Skeletal muscle tissue (tissue), 4 donors: ENCODE measurements around the gene ARHGEF5. TPM values are rescaled to one million over a fixed set of nuclear protein-coding genes. Genes with fewer than 3 reads are reported as not detected.

ENCODE experiments used
- H3K27ac ChIP-seq: one replicate; pipeline ENCODE4 v1.7.0; 2013; ENCODE audit warnings: mild to moderate bottlenecking, low read depth, low read length, inconsistent platforms
- H3K27me3 ChIP-seq, 3 donors: one replicate each; pipeline ENCODE4 v1.7.0; 2013; ENCODE audit warnings: low read length in 3 of 3; ENCODE audit not compliant: control insufficient read depth in 3 of 3, insufficient read depth in 3 of 3
- H3K36me3 ChIP-seq, 3 donors: one replicate each; pipeline ENCODE4 v1.7.0; 2013; ENCODE audit warnings: low read length in 3 of 3; ENCODE audit not compliant: control insufficient read depth in 3 of 3, insufficient read depth in 3 of 3
- H3K4me1 ChIP-seq, 3 donors: one replicate each; pipeline ENCODE4 v1.7.0; 2013; ENCODE audit warnings: low read length in 3 of 3, mild to moderate bottlenecking in 3 of 3; ENCODE audit not compliant: control insufficient read depth in 3 of 3, insufficient read depth in 3 of 3
- H3K4me3 ChIP-seq, 3 donors: one replicate each; pipeline ENCODE4 v1.7.0; 2013; ENCODE audit warnings: low read length in 3 of 3
- H3K9ac ChIP-seq, 3 donors: one replicate each; pipeline ENCODE4 v1.7.0; 2013; ENCODE audit warnings: low read length in 3 of 3, mild to moderate bottlenecking in 3 of 3, moderate library complexity in 2 of 3, low read depth in 1 of 3
- H3K9me3 ChIP-seq, 3 donors: one replicate each; pipeline ENCODE4 v1.7.0; 2013; ENCODE audit warnings: low read length in 3 of 3; ENCODE audit not compliant: control insufficient read depth in 3 of 3
- total RNA-seq: library from RNA; depleted of rRNA; stranded (reverse); fragments of >200 nt; gene quantifications from one replicate; pipeline ENCODE4 v1.2.3, GENCODE V29; 2014
- donor health status: Osteomylitis.

ARHGEF5 gene
- total RNA-seq, 1 donor from 2014 or later: 0.52 TPM

GRCh38 chr7:144398911-144399310 lies 43.7 kb downstream of the ARHGEF5 start:
- no peak overlapping the region for H3K27ac ChIP-seq

GRCh38 chr7:144399946-144400345 lies 44.7 kb downstream of the ARHGEF5 start:
- Histone ChIP-seq H3K4me1 (no peaks in the 10 kb centered on the region), H3K36me3 (no peaks in the 10 kb centered on the region), H3K27ac (no peak overlapping the region), H3K9ac (no peak overlapping the region), H3K9me3 (no peaks in the 10 kb centered on the region), H3K27me3 (peaks cover 0 to 2% (median 0%) of the 10 kb centered on the region in 3 donors), H3K4me3 (no peak overlapping the region)

More at GRCh38 chr7:144398911-144399310, 43.7 kb downstream of the ARHGEF5 start:
- no peaks in the 10 kb centered on the region for H3K4me1 ChIP-seq
- H3K4me3 ChIP-seq: no peak overlapping the region
- H3K9me3 ChIP-seq: no peaks in the 10 kb centered on the region
- no peaks in the 10 kb centered on the region for H3K36me3 ChIP-seq
- H3K27me3 ChIP-seq: peaks cover 0 to 2% (median 0%) of the 10 kb centered on the region in 3 donors
- no peak overlapping the region for H3K9ac ChIP-seq

- Histone ChIP-seq H3K9ac (no peak overlapping the region), H3K4me1 (no peaks in the 10 kb centered on the region), H3K27ac (no peak overlapping the region), H3K27me3 (peaks cover 0 to 2% (median 0%) of the 10 kb centered on the region in 3 donors), H3K36me3 (no peaks in the 10 kb centered on the region), H3K9me3 (no peaks in the 10 kb centered on the region), H3K4me3 (no peak overlapping the region)
Observed at GRCh38 chr7:144401490-144401889, 46.3 kb downstream of the ARHGEF5 start.

GRCh38 chr7:144403102-144403501 lies 47.9 kb downstream of the ARHGEF5 start:
- Histone ChIP-seq H3K36me3 (no peaks in the 10 kb centered on the region), H3K27me3 (peaks cover 0 to 2% (median 0%) of the 10 kb centered on the region in 3 donors), H3K4me3 (no peak overlapping the region), H3K9me3 (no peaks in the 10 kb centered on the region), H3K27ac (no peak overlapping the region), H3K4me1 (no peaks in the 10 kb centered on the region), H3K9ac (no peak overlapping the region)

- peaks cover 0 to 2% (median 0%) of the 10 kb centered on the region in 3 donors for H3K27me3 ChIP-seq
- no peak within 1 kb of the TSS for H3K27ac ChIP-seq
- H3K36me3 ChIP-seq: no peaks in the 10 kb centered on the region
- H3K9ac ChIP-seq: no peak within 1 kb of the TSS
- no peak within 1 kb of the TSS for H3K4me3 ChIP-seq
- no peaks in the 10 kb centered on the region for H3K9me3 ChIP-seq
- no peaks in the 10 kb centered on the region for H3K4me1 ChIP-seq
Observed at GRCh38 chr7:144403649-144404061, 48.5 kb downstream of the ARHGEF5 start, which contains the start of gene NOBOX. TSS of gene NOBOX (minus strand) at chr7:144403693.

- no peak overlapping the region for H3K4me3 ChIP-seq
- no peaks in the 10 kb centered on the region for H3K9me3 ChIP-seq
- no peaks in the 10 kb centered on the region for H3K4me1 ChIP-seq
- no peak overlapping the region for H3K27ac ChIP-seq
- no peak overlapping the region for H3K9ac ChIP-seq
- no peaks in the 10 kb centered on the region for H3K36me3 ChIP-seq
- H3K27me3 ChIP-seq: peaks cover 0 to 3% (median 0%) of the 10 kb centered on the region in 3 donors
Observed at GRCh38 chr7:144404946-144405345, 49.7 kb downstream of the ARHGEF5 start.

- peaks cover 0 to 5% (median 3%) of the 10 kb centered on the region in 3 donors for H3K27me3 ChIP-seq
- H3K4me3 ChIP-seq: no peak overlapping the region
- no peaks in the 10 kb centered on the region for H3K9me3 ChIP-seq
- H3K4me1 ChIP-seq: no peaks in the 10 kb centered on the region
- no peak overlapping the region for H3K27ac ChIP-seq
- H3K36me3 ChIP-seq: no peaks in the 10 kb centered on the region
- H3K9ac ChIP-seq: no peak overlapping the region
Observed at GRCh38 chr7:144407266-144407931, 52.2 kb downstream of the ARHGEF5 start.

- Histone ChIP-seq H3K4me1 (no peaks in the 10 kb centered on the region), H3K36me3 (no peaks in the 10 kb centered on the region), H3K27ac (no peak overlapping the region), H3K9me3 (no peaks in the 10 kb centered on the region), H3K9ac (no peak overlapping the region), H3K4me3 (no peak overlapping the region), H3K27me3 (peaks cover 0 to 5% (median 3%) of the 10 kb centered on the region in 3 donors)
Observed at GRCh38 chr7:144408121-144408520, 52.9 kb downstream of the ARHGEF5 start.

- Histone ChIP-seq H3K36me3 (no peaks in the 10 kb centered on the region), H3K9me3 (no peaks in the 10 kb centered on the region), H3K4me3 (no peak overlapping the region), H3K27ac (no peak overlapping the region), H3K9ac (no peak overlapping the region), H3K27me3 (peaks cover 3 to 6% (median 5%) of the 10 kb centered on the region in 3 donors), H3K4me1 (no peaks in the 10 kb centered on the region)
Observed at GRCh38 chr7:144410441-144410840, 55.2 kb downstream of the ARHGEF5 start.

- Histone ChIP-seq H3K36me3 (no peaks in the 10 kb centered on the region), H3K9ac (no peak overlapping the region), H3K27me3 (peaks cover under 1 to 6% (median 5%) of the 10 kb centered on the region in 3 donors), H3K27ac (no peak overlapping the region), H3K4me1 (no peaks in the 10 kb centered on the region), H3K9me3 (no peaks in the 10 kb centered on the region), H3K4me3 (no peak overlapping the region)
Observed at GRCh38 chr7:144414815-144415214, 59.6 kb downstream of the ARHGEF5 start.
